Colonic mucosa (tissue), 4 donors: ENCODE data around the gene KRT222. TPM values are rescaled to one million over a fixed set of nuclear protein-coding genes. Genes with fewer than 3 reads are reported as not detected.

Experiments used
- DNase-seq: peaks from one replicate; pipeline ENCODE4 v3.0.0-alpha.2; 2020
- H3K27ac ChIP-seq: fragments of 200-600 bp; one replicate; pipeline ENCODE4 v1.8.0; 2021
- H3K27me3 ChIP-seq: fragments of 200-600 bp; one replicate; pipeline ENCODE4 v1.8.0; 2021
- H3K36me3 ChIP-seq: fragments of 200-600 bp; one replicate; pipeline ENCODE4 v1.8.0; 2021
- H3K4me1 ChIP-seq: fragments of 200-600 bp; one replicate; pipeline ENCODE4 v1.8.0; 2021; ENCODE audit warnings: mild to moderate bottlenecking
- H3K4me3 ChIP-seq: fragments of 200-600 bp; one replicate; pipeline ENCODE4 v1.8.0; 2021
- H3K9ac ChIP-seq, 2 donors: one replicate each; pipeline ENCODE4 v1.7.0; 2013; ENCODE audit warnings: control low read depth in 2 of 2, low read depth in 2 of 2, low read length in 2 of 2
- H3K9me3 ChIP-seq: fragments of 200-600 bp; one replicate; pipeline ENCODE4 v1.8.0; 2021
- intact Hi-C: fragments of 100-400 bp; cut with DNase I; formaldehyde crosslinking; loops from one replicate; pipeline ENCODE4 v1.14.1; 2022
- total RNA-seq, 2 donors: library from RNA; stranded (reverse); fragmentation: NEBNext Ultra II Directional in 1 of 2; extraction: Animal tissue kit (Norgen Biotek cat#: 25700) in 1 of 2; gene quantifications; one replicate each; pipeline ENCODE4 v1.2.1, GENCODE V29; 2021
- TF ChIP-seq, protein P1 (sequence below): fragments of 200-600 bp; IDR thresholded peaks from one replicate; pipeline ENCODE4 v1.8.0; 2022; ENCODE audit warnings: antibody characterized with exemption, mild to moderate bottlenecking
- donor health status: healthy.
- donor health status: DM: no; HTN: no; CAD: no.
- donor health status: DM: no; HTN: no; CAD: no.

KRT222 gene
- total RNA-seq, 2 donors from 2014 or later = 0.69 TPM; not detected in 1

DNA sequence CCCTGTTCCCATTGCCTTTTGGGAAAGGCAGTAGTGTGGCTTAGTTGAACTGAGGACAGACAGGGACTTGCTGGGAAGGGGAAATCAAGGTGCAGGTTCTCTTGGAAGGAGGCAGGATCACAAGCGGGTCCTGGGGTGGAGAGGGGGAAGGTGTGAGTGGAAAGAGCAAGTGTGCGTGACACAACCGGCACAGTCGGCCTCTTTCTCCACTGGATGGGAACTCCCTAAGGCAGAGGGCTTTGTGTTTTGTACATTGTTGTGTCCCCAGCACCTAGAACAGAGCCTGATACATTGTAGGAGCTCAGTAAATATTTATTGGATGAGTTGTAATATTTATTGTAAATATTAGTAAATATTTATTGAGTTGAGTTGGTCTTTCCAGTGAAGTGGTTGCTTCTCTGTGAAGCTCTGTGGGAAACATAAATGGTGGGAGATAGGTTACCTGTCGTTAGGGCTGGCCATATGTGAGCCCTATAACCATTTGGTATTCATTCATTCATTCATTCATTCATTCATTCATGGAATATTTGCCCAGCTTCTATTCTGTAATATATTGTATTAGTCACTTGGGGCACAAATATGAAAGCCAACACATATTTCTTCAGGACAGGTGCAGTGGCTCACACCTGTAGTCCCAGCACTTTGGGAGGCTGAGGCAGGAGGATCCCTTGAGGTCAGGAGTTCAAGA, 51.4 kb downstream of the KRT222 start:
- no peaks in the 10 kb centered on the region for H3K9me3 ChIP-seq
- TF ChIP-seq, protein P1, sequence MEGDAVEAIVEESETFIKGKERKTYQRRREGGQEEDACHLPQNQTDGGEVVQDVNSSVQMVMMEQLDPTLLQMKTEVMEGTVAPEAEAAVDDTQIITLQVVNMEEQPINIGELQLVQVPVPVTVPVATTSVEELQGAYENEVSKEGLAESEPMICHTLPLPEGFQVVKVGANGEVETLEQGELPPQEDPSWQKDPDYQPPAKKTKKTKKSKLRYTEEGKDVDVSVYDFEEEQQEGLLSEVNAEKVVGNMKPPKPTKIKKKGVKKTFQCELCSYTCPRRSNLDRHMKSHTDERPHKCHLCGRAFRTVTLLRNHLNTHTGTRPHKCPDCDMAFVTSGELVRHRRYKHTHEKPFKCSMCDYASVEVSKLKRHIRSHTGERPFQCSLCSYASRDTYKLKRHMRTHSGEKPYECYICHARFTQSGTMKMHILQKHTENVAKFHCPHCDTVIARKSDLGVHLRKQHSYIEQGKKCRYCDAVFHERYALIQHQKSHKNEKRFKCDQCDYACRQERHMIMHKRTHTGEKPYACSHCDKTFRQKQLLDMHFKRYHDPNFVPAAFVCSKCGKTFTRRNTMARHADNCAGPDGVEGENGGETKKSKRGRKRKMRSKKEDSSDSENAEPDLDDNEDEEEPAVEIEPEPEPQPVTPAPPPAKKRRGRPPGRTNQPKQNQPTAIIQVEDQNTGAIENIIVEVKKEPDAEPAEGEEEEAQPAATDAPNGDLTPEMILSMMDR = no peak
- DNase-seq = no peak
- no peak overlapping the region for H3K9ac ChIP-seq
- intact Hi-C loops = no loop called here
- H3K4me3 ChIP-seq = no peak overlapping the region
- H3K36me3 ChIP-seq = no peaks in the 10 kb centered on the region
- H3K4me1 ChIP-seq = peaks cover 6% of the 10 kb centered on the region
- no peak overlapping the region for H3K27ac ChIP-seq
- H3K27me3 ChIP-seq = no peaks in the 10 kb centered on the region

DNA sequence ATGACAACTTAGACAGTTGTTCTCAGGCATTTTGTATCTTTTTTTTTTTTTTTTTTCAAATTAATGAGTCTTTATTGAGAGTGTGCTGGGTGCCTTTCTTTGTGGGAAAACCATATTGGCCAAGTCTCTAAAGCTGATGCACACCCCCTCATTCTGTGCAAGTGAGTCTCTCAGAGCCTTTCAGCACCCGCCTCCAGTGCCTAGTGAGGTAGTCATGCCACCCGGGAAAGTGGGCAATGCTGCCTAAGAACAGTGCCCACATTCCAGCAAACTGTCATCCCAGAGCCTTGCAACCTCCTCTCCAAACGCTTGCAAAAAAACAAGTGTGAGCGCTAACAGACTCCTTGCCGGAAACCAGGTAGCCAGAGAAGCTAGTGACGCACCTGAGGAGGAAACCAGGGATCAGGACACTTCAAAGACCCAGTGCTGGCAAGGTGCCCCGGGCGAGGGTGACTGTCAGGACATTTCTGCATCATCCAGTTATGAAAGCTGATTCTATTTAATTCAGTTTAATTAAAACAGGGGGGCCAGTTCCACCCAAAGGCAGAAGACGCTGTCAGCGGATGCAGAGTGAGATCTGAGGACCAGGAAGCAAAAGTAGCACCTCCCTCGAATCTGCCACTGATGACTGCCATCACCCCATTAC, 52.3 kb downstream of the KRT222 start:
- Histone ChIP-seq H3K27me3 (no peaks in the 10 kb centered on the region), H3K27ac (no peak overlapping the region), H3K4me1 (peaks cover 6% of the 10 kb centered on the region), H3K36me3 (no peaks in the 10 kb centered on the region), H3K9me3 (no peaks in the 10 kb centered on the region), H3K4me3 (no peak overlapping the region), H3K9ac (no peak overlapping the region)
- no peak for DNase-seq
- intact Hi-C loops = no loop called here
- TF ChIP-seq, protein P1 = no peak

DNA sequence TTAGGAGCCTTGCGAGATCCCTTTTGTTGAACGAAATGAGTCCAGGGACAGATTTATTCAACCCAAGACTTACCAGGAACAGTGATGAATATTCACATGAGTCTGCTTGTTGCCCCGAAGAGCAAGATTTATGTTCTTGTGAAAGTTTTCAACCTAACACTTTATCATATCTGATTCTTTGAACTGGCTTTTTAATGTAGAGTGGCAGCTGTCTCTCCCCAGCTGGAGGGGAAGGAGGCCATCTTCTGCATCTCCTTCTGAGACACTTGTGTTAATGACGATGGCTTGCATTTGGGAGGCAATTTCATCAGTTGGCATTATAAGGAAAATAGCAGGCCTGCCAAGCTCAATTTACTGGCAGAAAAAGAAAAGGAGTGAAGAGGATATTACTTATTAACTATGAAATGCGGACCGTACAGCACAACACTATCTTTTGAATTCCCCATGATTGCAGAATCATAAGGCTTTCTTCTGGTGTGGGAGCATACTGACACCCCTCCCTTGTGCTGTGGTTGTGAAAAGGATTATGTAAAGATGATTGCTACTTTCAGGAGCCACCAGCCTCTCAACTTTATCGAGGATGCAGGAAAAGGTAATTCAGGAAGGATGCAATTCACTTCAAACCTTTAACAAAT, 53.0 kb downstream of the KRT222 start:
- intact Hi-C loops = no loop called here
- Histone ChIP-seq H3K27me3 (no peaks in the 10 kb centered on the region), H3K9me3 (no peaks in the 10 kb centered on the region), H3K4me3 (no peak overlapping the region), H3K36me3 (no peaks in the 10 kb centered on the region), H3K4me1 (peaks cover 6% of the 10 kb centered on the region), H3K9ac (no peak overlapping the region), H3K27ac (no peak overlapping the region)
- no peak for DNase-seq
- TF ChIP-seq, protein P1 = no peak

DNA sequence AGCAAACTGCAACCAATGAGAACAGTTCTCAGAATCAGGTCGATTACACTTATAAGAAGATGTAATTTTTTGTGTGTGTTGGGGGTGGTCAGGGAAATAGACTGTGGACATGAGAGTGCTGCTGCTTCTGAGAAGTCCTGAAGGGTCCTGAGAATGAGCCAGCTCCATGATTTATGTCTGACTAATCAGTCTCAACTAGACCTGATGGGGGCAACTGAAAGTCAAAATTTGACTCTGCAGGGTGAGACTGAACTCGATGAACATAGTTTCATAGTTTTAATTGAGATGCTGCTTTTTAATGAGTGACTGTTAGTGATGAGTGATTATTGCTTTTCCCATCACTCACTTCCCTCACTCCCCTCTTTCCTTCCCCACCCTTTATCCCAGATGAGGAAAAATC, 54.6 kb downstream of the KRT222 start:
- Histone ChIP-seq H3K4me1 (peaks cover 4% of the 10 kb centered on the region), H3K4me3 (no peak overlapping the region), H3K36me3 (no peaks in the 10 kb centered on the region), H3K9me3 (no peaks in the 10 kb centered on the region), H3K9ac (no peak overlapping the region), H3K27ac (no peak overlapping the region), H3K27me3 (no peaks in the 10 kb centered on the region)
- intact Hi-C loops = no loop called here
- TF ChIP-seq, protein P1 = no peak
- no peak for DNase-seq

DNA sequence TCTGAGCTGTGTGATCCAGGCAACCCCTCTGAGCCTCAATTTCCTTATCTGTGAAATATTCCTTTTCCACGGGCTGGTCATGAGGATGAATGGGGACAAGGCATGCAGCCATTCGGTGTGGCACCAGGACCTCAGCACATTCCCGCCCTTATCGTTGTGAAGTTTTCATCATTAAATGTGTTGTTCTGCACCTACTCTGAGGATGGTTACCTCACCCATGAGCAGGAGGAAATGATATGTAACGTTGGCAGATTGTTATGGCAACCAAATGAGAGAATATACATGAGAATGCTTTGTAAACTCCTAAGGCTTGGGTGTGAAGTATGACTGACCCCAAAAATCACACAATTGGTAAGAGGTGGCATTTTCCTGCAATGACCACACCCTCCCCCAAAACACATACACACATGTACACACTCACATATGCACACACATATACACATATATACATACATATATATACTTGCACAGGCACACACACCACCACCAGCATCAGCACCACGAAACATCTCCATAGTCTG, 56.9 kb downstream of the KRT222 start:
- H3K27me3 ChIP-seq = no peaks in the 10 kb centered on the region
- TF ChIP-seq, protein P1 = no peak
- no peak overlapping the region for H3K9ac ChIP-seq
- intact Hi-C loops = no loop called here
- DNase-seq = no peak
- no peak overlapping the region for H3K27ac ChIP-seq
- no peaks in the 10 kb centered on the region for H3K4me1 ChIP-seq
- H3K4me3 ChIP-seq = no peak overlapping the region
- no peaks in the 10 kb centered on the region for H3K36me3 ChIP-seq
- no peaks in the 10 kb centered on the region for H3K9me3 ChIP-seq
